PC-3 (cell line): ENCODE data around the gene DRD5. TPM values are rescaled to one million over a fixed set of nuclear protein-coding genes. Genes with fewer than 3 reads are reported as not detected.

Experiments used
- ATAC-seq: fragments of 200-7000 bp; cut with Tn5 transposase; 2 replicates; pipeline ENCODE4 v1.9.1; 2020; ENCODE audit warnings: mild to moderate bottlenecking, moderate library complexity
- BruUV-seq: library from RNA; stranded (reverse); fragments of 400-500 nt; replicated peaks from 2 replicates; lab custom pipeline; 2021; lab: Mats Ljungman, UMichigan
- CTCF ChIA-PET: fragments of 300-600 bp; sonication (Branson Sonifier 250); formaldehyde crosslinking; loops from one replicate; lab custom pipeline; 2022; ENCODE audit warnings: antibody characterized with exemption; lab: Charles Lee
- POLR2A ChIA-PET: fragments of 300-600 bp; sonication (Branson Sonifier 250); formaldehyde crosslinking; loops from one replicate; lab custom pipeline; 2022; ENCODE audit warnings: antibody characterized with exemption; ENCODE audit not compliant: unreplicated experiment; lab: Charles Lee
- DNase-seq: peaks from one replicate; pipeline ENCODE4 v3.0.0-alpha.2; 2015
- H2AFZ ChIP-seq: fragments of 300-600 bp; sonication (generic); 2 replicates; pipeline ENCODE4 v1.6.0; 2016; ENCODE audit warnings: antibody characterized with exemption, low read length
- H3F3A ChIP-seq: fragments of 300-600 bp; sonication (generic); one replicate; pipeline ENCODE4 v1.6.0; 2017; ENCODE audit warnings: antibody characterized with exemption, low read length, control low read depth, mild to moderate bottlenecking; ENCODE audit not compliant: unreplicated experiment
- H3K27ac ChIP-seq: fragments of 300-600 bp; sonication (generic); 2 replicates; pipeline ENCODE4 v1.5.1; 2016; ENCODE audit warnings: mild to moderate bottlenecking, low read length
- H3K27me3 ChIP-seq: fragments of 300-600 bp; sonication (generic); 2 replicates; pipeline ENCODE4 v1.6.1; 2016; ENCODE audit warnings: low read length, mixed read lengths
- H3K36me3 ChIP-seq: fragments of 300-600 bp; sonication (generic); 2 replicates; pipeline ENCODE4 v1.6.1; 2016; ENCODE audit warnings: low read depth, mixed run types, low read length, mixed read lengths
- H3K4me1 ChIP-seq: fragments of 300-600 bp; sonication (generic); 2 replicates; pipeline ENCODE4 v1.5.1; 2016; ENCODE audit warnings: low read length; ENCODE audit not compliant: insufficient read depth
- H3K4me2 ChIP-seq: fragments of 300-600 bp; sonication (generic); 2 replicates; pipeline ENCODE4 v1.6.0; 2016; ENCODE audit warnings: low read length
- H3K4me3 ChIP-seq: fragments of 300-600 bp; sonication (generic); 2 replicates; pipeline ENCODE4 v1.5.1; 2016; ENCODE audit warnings: mild to moderate bottlenecking, low read length, mixed read lengths
- H3K79me2 ChIP-seq: fragments of 300-600 bp; sonication (generic); 2 replicates; pipeline ENCODE4 v1.6.1; 2017; ENCODE audit warnings: low read length, mixed read lengths
- H3K9ac ChIP-seq: fragments of 300-600 bp; sonication (generic); 2 replicates; pipeline ENCODE4 v1.6.0; 2016; ENCODE audit warnings: mild to moderate bottlenecking, low read length
- H3K9me2 ChIP-seq: fragments of 300-600 bp; sonication (generic); replicated peaks from 2 replicates; pipeline ENCODE4 v1.6.1; 2016; ENCODE audit warnings: mixed run types, low read length, mixed read lengths
- H3K9me3 ChIP-seq: fragments of 300-600 bp; sonication (generic); 2 replicates; pipeline ENCODE4 v1.6.1; 2016; ENCODE audit warnings: low read length, mixed read lengths
- H4K20me1 ChIP-seq: fragments of 300-600 bp; sonication (generic); 2 replicates; pipeline ENCODE4 v1.6.1; 2016; ENCODE audit warnings: low read length, mixed read lengths
- EZH2 ChIP-seq: fragments of 300-600 bp; sonication (generic); IDR thresholded peaks from one replicate; pipeline ENCODE4 v1.6.1; 2017; ENCODE audit warnings: antibody characterized with exemption, mild to moderate bottlenecking, low read length; ENCODE audit not compliant: unreplicated experiment
- EZH2phosphoT487 ChIP-seq: fragments of 300-600 bp; sonication (generic); IDR thresholded peaks from 2 replicates; pipeline ENCODE4 v1.6.1; 2018; ENCODE audit warnings: mild to moderate bottlenecking, antibody characterized with exemption, low read length, borderline replicate concordance
- intact Hi-C: fragments of 100-400 bp; cut with micrococcal nuclease; formaldehyde crosslinking; loops from 2 replicates; pipeline ENCODE4 v1.9.0; 2023
- total RNA-seq: library from RNA; depleted of rRNA; stranded (reverse); fragments of >200 nt; gene quantifications from 2 replicates; pipeline ENCODE4 v1.2.3, GENCODE V29; 2014
- TF ChIP-seq, protein P1 (sequence below): fragments of 300-600 bp; sonication (generic); conservative IDR thresholded peaks from 2 replicates; pipeline ENCODE4 v1.5.1; 2017; ENCODE audit warnings: antibody characterized with exemption, low read depth, mild to moderate bottlenecking, low read length

DRD5 gene
- total RNA-seq, 1 experiment from 2014 or later = not detected

DNA sequence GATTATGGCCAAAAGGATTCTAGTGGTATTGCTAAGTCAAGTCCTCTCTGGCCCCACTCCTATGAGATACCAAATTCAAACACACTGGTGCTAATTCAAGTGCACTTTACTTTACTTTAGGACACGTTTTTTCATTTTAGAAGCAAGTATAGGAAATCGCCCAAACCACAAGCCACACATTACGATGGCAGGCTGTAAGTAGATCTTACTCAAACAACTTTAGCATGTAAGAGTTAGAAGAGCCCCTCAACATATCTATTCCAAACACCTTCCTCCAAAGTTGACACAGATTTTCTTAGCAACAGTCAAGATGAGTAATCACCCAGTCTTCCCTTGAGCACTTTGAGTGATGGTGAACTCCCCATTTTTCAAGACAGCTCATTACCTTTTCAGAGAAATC is 43.6 kb downstream of the DRD5 start:
- no peaks in the 10 kb centered on the region for H3K79me2 ChIP-seq
- no peak for ATAC-seq
- no peak for DNase-seq
- TF ChIP-seq EZH2phosphoT487 = no peak
- TF ChIP-seq EZH2 = no peak
- TF ChIP-seq, protein P1, sequence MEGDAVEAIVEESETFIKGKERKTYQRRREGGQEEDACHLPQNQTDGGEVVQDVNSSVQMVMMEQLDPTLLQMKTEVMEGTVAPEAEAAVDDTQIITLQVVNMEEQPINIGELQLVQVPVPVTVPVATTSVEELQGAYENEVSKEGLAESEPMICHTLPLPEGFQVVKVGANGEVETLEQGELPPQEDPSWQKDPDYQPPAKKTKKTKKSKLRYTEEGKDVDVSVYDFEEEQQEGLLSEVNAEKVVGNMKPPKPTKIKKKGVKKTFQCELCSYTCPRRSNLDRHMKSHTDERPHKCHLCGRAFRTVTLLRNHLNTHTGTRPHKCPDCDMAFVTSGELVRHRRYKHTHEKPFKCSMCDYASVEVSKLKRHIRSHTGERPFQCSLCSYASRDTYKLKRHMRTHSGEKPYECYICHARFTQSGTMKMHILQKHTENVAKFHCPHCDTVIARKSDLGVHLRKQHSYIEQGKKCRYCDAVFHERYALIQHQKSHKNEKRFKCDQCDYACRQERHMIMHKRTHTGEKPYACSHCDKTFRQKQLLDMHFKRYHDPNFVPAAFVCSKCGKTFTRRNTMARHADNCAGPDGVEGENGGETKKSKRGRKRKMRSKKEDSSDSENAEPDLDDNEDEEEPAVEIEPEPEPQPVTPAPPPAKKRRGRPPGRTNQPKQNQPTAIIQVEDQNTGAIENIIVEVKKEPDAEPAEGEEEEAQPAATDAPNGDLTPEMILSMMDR = no peak
- H3K36me3 ChIP-seq = no peaks in the 10 kb centered on the region
- no peak overlapping the region for H3K9ac ChIP-seq
- H3K27ac ChIP-seq = no peak overlapping the region
- no peaks in the 10 kb centered on the region for H3K4me1 ChIP-seq
- H3K9me2 ChIP-seq = no peaks in the 10 kb centered on the region
- H3K9me3 ChIP-seq = no peaks in the 10 kb centered on the region
- ChIA-PET CTCF (no interaction called here), POLR2A (no interaction called here)
- no peaks in the 10 kb centered on the region for H3F3A ChIP-seq
- no peaks in the 10 kb centered on the region for H4K20me1 ChIP-seq
- intact Hi-C loops = no loop called here
- H2AFZ ChIP-seq = no peak overlapping the region
- no TSS peak for BruUV-seq
- peaks cover 17% of the 10 kb centered on the region; the same call in 1 of the 2 replicates for H3K27me3 ChIP-seq
- no peak overlapping the region for H3K4me2 ChIP-seq
- H3K4me3 ChIP-seq = no peak overlapping the region

DNA sequence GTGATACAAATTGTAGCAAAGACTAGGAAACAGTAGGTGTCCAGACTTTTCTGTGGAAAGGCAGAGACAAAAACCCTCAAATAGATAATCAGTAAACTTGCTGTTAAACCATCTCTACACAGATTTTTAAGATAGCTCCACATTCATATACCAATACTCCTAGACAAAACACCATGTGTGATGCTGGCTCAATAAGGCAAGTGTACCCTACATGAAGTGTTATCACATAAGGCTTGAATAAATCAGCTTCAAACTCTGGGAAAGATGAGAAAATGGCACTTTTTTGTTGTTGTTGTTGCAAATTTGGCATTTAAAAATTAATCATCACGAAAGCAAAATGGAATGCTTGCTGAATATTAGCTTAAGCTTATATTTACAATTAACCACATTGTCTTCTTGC is 45.1 kb downstream of the DRD5 start:
- H2AFZ ChIP-seq = no peak overlapping the region
- H3K79me2 ChIP-seq = no peaks in the 10 kb centered on the region
- no peaks in the 10 kb centered on the region for H3F3A ChIP-seq
- no peaks in the 10 kb centered on the region for H4K20me1 ChIP-seq
- no peak overlapping the region for H3K4me3 ChIP-seq
- intact Hi-C loops = no loop called here
- ATAC-seq = no peak
- no peaks in the 10 kb centered on the region for H3K4me1 ChIP-seq
- H3K9me3 ChIP-seq = no peaks in the 10 kb centered on the region
- H3K9ac ChIP-seq = no peak overlapping the region
- TF ChIP-seq, protein P1 = no peak
- no peak for TF ChIP-seq EZH2phosphoT487
- TF ChIP-seq EZH2 = no peak
- no peaks in the 10 kb centered on the region for H3K9me2 ChIP-seq
- POLR2A ChIA-PET = no interaction called here
- no peak overlapping the region for H3K4me2 ChIP-seq
- no TSS peak for BruUV-seq
- CTCF ChIA-PET = no interaction called here
- no peak for DNase-seq
- no peak overlapping the region for H3K27ac ChIP-seq
- no peaks in the 10 kb centered on the region for H3K36me3 ChIP-seq
- peaks cover 4% of the 10 kb centered on the region; the same call in 1 of the 2 replicates for H3K27me3 ChIP-seq

DNA sequence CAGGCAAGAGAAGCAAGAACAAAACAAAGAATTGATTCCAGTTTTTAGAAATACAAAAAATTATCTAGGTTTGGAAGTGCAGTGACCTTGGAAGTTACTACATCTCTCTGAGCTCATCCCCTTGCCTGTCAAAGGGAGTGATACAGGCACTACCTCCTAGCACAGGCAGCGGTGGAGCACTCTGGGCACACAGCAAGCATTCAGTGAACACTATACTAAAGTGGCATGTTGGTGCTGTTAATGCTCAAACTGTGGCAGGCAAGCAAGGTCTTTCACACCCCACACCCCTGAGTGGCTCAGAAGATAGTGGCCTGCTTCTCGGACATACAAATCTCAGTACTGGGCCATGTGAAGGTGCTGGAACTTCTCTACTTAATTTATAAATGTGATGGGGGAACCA is 51.2 kb downstream of the DRD5 start:
- intact Hi-C loops = no loop called here
- BruUV-seq = no TSS peak

More for the DNA sequence above, 51.2 kb downstream of the DRD5 start:
- CTCF ChIA-PET = no interaction called here
- no peak overlapping the region for H2AFZ ChIP-seq
- POLR2A ChIA-PET = no interaction called here
- no peaks in the 10 kb centered on the region for H4K20me1 ChIP-seq
- H3K9ac ChIP-seq = no peak overlapping the region
- H3K27me3 ChIP-seq = no peaks in the 10 kb centered on the region
- ATAC-seq = no peak
- no peaks in the 10 kb centered on the region for H3K9me3 ChIP-seq
- no peaks in the 10 kb centered on the region for H3K4me1 ChIP-seq
- no peak overlapping the region for H3K27ac ChIP-seq
- DNase-seq = no peak
- H3K36me3 ChIP-seq = no peaks in the 10 kb centered on the region
- H3F3A ChIP-seq = no peaks in the 10 kb centered on the region
- no peaks in the 10 kb centered on the region for H3K9me2 ChIP-seq
- TF ChIP-seq, protein P1 = no peak
- TF ChIP-seq EZH2 (no peak), EZH2phosphoT487 (no peak)
- H3K4me2 ChIP-seq = no peak overlapping the region
- no peak overlapping the region for H3K4me3 ChIP-seq
- no peaks in the 10 kb centered on the region for H3K79me2 ChIP-seq
